WTC11 (cell line): ENCODE measurements around the gene SLC39A7. TPM values are rescaled to one million over a fixed set of nuclear protein-coding genes. Genes with fewer than 3 reads are reported as not detected.

Source experiments
- ATAC-seq: fragments of 200-7000 bp; cut with Tn5 transposase; 2 replicates; pipeline ENCODE4 v1.10.0; 2021; ENCODE audit warnings: mild to moderate bottlenecking, moderate library complexity
- CTCF ChIA-PET: fragments of 300-600 bp; sonication (Branson Sonifier 250); formaldehyde crosslinking; loops from one replicate; lab custom pipeline; 2021; ENCODE audit warnings: antibody characterized with exemption; lab: Charles Lee
- POLR2A ChIA-PET: fragments of 350-600 bp; sonication (Branson Sonifier 250); formaldehyde crosslinking; loops from one replicate; lab custom pipeline; 2021; ENCODE audit warnings: antibody characterized with exemption; lab: Charles Lee
- DNase-seq: peaks from one replicate; pipeline ENCODE4 v3.0.0; 2021; ENCODE audit warnings: low spot score
- H3K27ac Mint-ChIP-seq: 2 replicates; pipeline ENCODE4 v1.8.0; 2021; ENCODE audit warnings: mixed read lengths
- H3K27me3 Mint-ChIP-seq: 2 replicates; pipeline ENCODE4 v1.8.0; 2021; ENCODE audit warnings: low read depth, mild to moderate bottlenecking, moderate library complexity, mixed read lengths
- H3K36me3 Mint-ChIP-seq: 2 replicates; pipeline ENCODE4 v1.8.0; 2021; ENCODE audit warnings: mixed read lengths
- H3K4me1 Mint-ChIP-seq: 2 replicates; pipeline ENCODE4 v1.8.0; 2022; ENCODE audit warnings: mixed read lengths
- H3K4me3 Mint-ChIP-seq: 2 replicates; pipeline ENCODE4 v1.8.0; 2021; ENCODE audit warnings: mild to moderate bottlenecking, moderate library complexity, mixed read lengths
- H3K9me3 Mint-ChIP-seq: 2 replicates; pipeline ENCODE4 v1.8.0; 2021; ENCODE audit warnings: mixed read lengths
- ATF1 ChIP-seq: sonication (generic); formaldehyde crosslinking; IDR thresholded peaks from 2 replicates; pipeline ENCODE4 v1.8.1; 2023; ENCODE audit warnings: mild to moderate bottlenecking, moderate library complexity, missing genetic modification reagents
- ATF2 ChIP-seq: sonication (generic); formaldehyde crosslinking; IDR thresholded peaks from 2 replicates; pipeline ENCODE4 v1.8.1; 2022; ENCODE audit warnings: low read depth, missing genetic modification reagents, borderline replicate concordance
- CTCF ChIP-seq: fragments of 200-600 bp; IDR thresholded peaks from 2 replicates; pipeline ENCODE4 v1.8.0; 2022; ENCODE audit warnings: antibody characterized with exemption
- E2F1 ChIP-seq: sonication (generic); formaldehyde crosslinking; IDR thresholded peaks from 2 replicates; pipeline ENCODE4 v1.8.0; 2022; ENCODE audit warnings: mild to moderate bottlenecking, missing genetic modification reagents
- FOXK1 ChIP-seq: sonication (generic); formaldehyde crosslinking; IDR thresholded peaks from 2 replicates; pipeline ENCODE4 v1.8.0; 2022; ENCODE audit warnings: mild to moderate bottlenecking, moderate library complexity, missing genetic modification reagents
- OVOL2 ChIP-seq: fragments of 250-450 bp; sonication (Bioruptor Pico); IDR thresholded peaks from 2 replicates; pipeline ENCODE4 v1.9.0; 2021; ENCODE audit warnings: mild to moderate bottlenecking, borderline replicate concordance
- PREB ChIP-seq: sonication (generic); formaldehyde crosslinking; IDR thresholded peaks from 2 replicates; pipeline ENCODE4 v1.8.1; 2022; ENCODE audit warnings: mild to moderate bottlenecking, missing genetic modification reagents, moderate library complexity, borderline replicate concordance
- PRRX2 ChIP-seq: fragments of 250-450 bp; sonication (Bioruptor Pico); IDR thresholded peaks from 2 replicates; pipeline ENCODE4 v1.8.0; 2021; ENCODE audit warnings: mild to moderate bottlenecking
- SMAD3 ChIP-seq: sonication (generic); formaldehyde crosslinking; IDR thresholded peaks from 2 replicates; pipeline ENCODE4 v1.8.0; 2022; ENCODE audit warnings: missing genetic modification reagents, mild to moderate bottlenecking, borderline replicate concordance
- SOX15 ChIP-seq: fragments of 250-450 bp; sonication (Bioruptor Pico); IDR thresholded peaks from 2 replicates; pipeline ENCODE4 v1.9.0; 2021; ENCODE audit warnings: mild to moderate bottlenecking
- SP1 ChIP-seq: sonication (generic); formaldehyde crosslinking; conservative IDR thresholded peaks from 2 replicates; pipeline ENCODE4 v1.8.1; 2022; ENCODE audit warnings: missing genetic modification reagents
- USF2 ChIP-seq: sonication (generic); formaldehyde crosslinking; IDR thresholded peaks from 2 replicates; pipeline ENCODE4 v1.8.1; 2023; ENCODE audit warnings: mild to moderate bottlenecking, missing genetic modification reagents, moderate library complexity
- ZNF281 ChIP-seq: sonication (generic); formaldehyde crosslinking; IDR thresholded peaks from 2 replicates; pipeline ENCODE4 v1.8.0; 2023; ENCODE audit warnings: mild to moderate bottlenecking, missing genetic modification reagents
- ZNF416 ChIP-seq: fragments of 250-450 bp; sonication (Bioruptor Pico); IDR thresholded peaks from 2 replicates; pipeline ENCODE4 v1.9.0; 2021; ENCODE audit warnings: mild to moderate bottlenecking, inconsistent platforms
- total RNA-seq: library from RNA; stranded (reverse); gene quantifications from 3 replicates; pipeline ENCODE4 v1.2.3, GENCODE V29; 2021

The SLC39A7 gene
- total RNA-seq, 1 experiment from 2014 or later: 163 TPM

GRCh38 chr6:33215271-33216116 lies 14.8 kb downstream of the SLC39A7 start:
- Mint-ChIP-seq H3K9me3 (no peaks in the 10 kb centered on the region), H3K27ac (no peak overlapping the region), H3K27me3 (peaks cover 87% of the 10 kb centered on the region), H3K4me3 (no peak overlapping the region), H3K4me1 (peaks cover 40% of the 10 kb centered on the region), H3K36me3 (peaks cover 2% of the 10 kb centered on the region; the same call in 1 of the 2 replicates)
- ATAC-seq: no peak
- DNase-seq: no peak
- POLR2A ChIA-PET: no interaction called here
- TF ChIP-seq ZNF281 (CRISPR knock-in tag) (no peak), FOXK1 (no peak), ZNF416 (no peak), PRRX2 (CRISPR knock-in tag) (no peak), USF2 (CRISPR knock-in tag) (no peak), SOX15 (CRISPR knock-in tag) (no peak), ATF2 (CRISPR knock-in tag) (no peak), E2F1 (no peak)
- TF ChIP-seq, all 79 proteins: peak for 0
- CTCF ChIA-PET: interaction anchor here (2.5 kb wide), 1 partner anchor 33 kb away, joined by 10 read pairs; no protein-coding TSS in a partner anchor

GRCh38 chr6:33216117-33216649 lies 15.5 kb downstream of the SLC39A7 start:
- Mint-ChIP-seq H3K36me3 (no peaks in the 10 kb centered on the region), H3K27ac (no peak overlapping the region), H3K4me1 (peaks cover 36% of the 10 kb centered on the region), H3K9me3 (no peaks in the 10 kb centered on the region)
- ATAC-seq (no peak), DNase-seq (no peak)
- CTCF ChIA-PET: interaction anchor here (2.5 kb wide), 1 partner anchor 33 kb away, joined by 10 read pairs; no protein-coding TSS in a partner anchor
- POLR2A ChIA-PET: no interaction called here
- TF ChIP-seq CTCF (no peak), ATF1 (CRISPR knock-in tag) (no peak), SMAD3 (CRISPR knock-in tag) (no peak), SP1 (CRISPR knock-in tag) (no peak), PREB (CRISPR knock-in tag) (no peak), OVOL2 (CRISPR knock-in tag) (no peak)
- TF ChIP-seq, all 79 proteins: peak for 0
- Mint-ChIP-seq H3K4me3 (no peak overlapping the region), H3K27me3 (peaks cover 92% of the 10 kb centered on the region)
